Stimulated activated naive CD8-positive, alpha-beta T cell treated with anti-CD3 and anti-CD28 coated beads, Interleukin-15, Interleukin-2, amounts not matched to agents 100 ng/mL and 50 ng/mL, for 24 hours (primary cell): ENCODE measurements around the gene XRCC3.
A peak's percentile ranks its signal among the peaks of the same experiment; 100 is the strongest.
"Not testable (repeated sequence)": the region's sequence is repeated elsewhere in the genome, so short reads cannot be mapped to it uniquely, and the experiment has no call there.

Experiments used
- H3K27ac Mint-ChIP-seq: one replicate; pipeline ENCODE4 v1.8.0; 2021; ENCODE audit warnings: mild to moderate bottlenecking, mixed read lengths
- H3K27me3 Mint-ChIP-seq: one replicate; pipeline ENCODE4 v1.8.0; 2021; ENCODE audit warnings: mixed read lengths
- H3K36me3 Mint-ChIP-seq: one replicate; pipeline ENCODE4 v1.8.0; 2021; ENCODE audit warnings: low read depth, mixed read lengths
- H3K4me1 Mint-ChIP-seq: one replicate; pipeline ENCODE4 v1.8.0; 2021; ENCODE audit warnings: low read depth, mixed read lengths
- H3K4me3 Mint-ChIP-seq: one replicate; pipeline ENCODE4 v1.8.0; 2021; ENCODE audit warnings: mild to moderate bottlenecking, mixed read lengths
- H3K9me3 Mint-ChIP-seq: one replicate; pipeline ENCODE4 v1.8.0; 2021; ENCODE audit warnings: mixed read lengths

XRCC3 gene

DNA sequence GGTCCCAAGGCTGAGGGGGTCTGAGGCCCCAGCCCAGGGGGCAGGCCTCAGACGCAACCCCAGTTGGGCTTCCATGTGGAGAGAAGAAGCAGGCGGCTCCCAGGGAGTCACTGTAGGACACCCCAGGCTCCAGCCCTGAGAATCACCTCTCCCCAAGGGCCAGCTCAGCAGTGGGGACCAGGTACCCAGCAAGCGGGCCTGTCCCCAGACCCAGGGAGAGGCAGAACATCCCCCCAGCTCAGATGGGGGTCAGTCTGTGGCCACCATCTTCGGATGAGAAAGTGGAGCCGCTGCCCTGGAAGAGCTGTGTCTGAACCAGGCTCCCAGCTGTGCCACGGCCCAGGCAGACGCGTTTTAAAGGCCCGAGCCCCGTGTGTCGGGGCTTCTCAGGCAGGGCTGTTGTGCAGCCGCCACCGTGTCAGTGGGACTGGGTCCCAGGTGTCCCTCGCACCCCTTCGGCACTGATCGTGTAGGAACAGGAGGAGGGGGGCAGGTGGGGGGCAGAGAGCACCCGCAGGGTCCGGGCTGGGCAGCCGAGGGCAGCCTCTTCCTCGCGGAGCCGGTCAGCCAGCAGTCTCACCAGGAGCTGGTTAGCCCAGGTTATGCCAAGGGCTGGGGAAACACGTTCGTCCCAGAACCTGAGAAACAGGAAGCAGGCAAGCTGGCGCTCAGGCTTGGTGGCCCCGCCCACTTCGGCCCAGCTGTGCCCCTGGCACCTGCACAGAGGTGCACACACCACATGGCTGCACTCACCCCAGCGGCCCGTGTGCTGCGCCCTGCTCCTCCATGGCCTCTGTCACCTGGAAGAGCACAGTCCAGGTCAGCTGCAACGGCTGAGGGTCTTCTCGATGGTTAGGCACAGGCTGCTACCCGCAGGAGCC lies 16.6 kb downstream of the XRCC3 start:
- H3K4me1 Mint-ChIP-seq, result peaks cover 5% of the 10 kb centered on the region
- peaks cover 21% of the 10 kb centered on the region for H3K36me3 Mint-ChIP-seq
- no peak overlapping the region for H3K4me3 Mint-ChIP-seq
- no peaks in the 10 kb centered on the region for H3K27me3 Mint-ChIP-seq
- no peaks in the 10 kb centered on the region for H3K9me3 Mint-ChIP-seq
- no peak overlapping the region for H3K27ac Mint-ChIP-seq

DNA sequence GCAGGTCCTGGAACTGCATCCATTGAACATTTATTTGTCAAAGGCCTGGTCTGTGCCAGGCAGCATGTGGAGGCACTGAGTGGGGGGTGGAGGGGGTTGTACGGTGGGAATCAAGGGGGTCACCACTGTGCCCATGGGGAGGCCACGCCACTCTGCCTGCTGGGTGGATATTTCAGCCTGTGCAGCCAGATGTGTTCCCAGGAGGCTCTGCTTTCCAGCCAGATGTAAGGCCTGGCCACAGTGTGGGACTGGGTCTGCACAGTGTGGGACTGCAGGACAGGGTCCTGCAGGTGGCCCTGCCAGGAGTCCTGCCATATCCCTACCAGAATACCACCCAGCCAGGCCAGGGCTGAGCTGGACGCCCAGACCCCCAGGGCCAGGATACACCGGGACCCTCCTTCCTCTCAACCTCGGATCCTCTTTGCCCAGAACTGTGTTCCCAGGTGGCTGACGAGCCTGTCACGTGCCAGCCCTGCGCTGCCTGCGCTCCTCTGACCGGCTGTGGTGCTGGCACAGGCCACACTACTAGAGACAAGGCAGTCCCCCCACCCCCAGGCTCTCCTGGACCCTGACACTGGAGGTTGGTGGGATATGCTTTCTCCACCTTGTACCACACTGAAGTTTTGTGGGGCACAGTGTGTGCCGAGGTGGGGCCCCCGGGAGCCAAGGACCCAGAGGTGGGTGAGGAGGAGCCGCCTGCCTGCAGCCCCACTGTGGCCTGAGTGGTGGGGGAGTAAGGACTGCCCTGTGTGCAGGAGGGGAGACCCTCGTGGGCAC lies 17.5 kb downstream of the XRCC3 start:
- Mint-ChIP-seq H3K9me3 (no peaks in the 10 kb centered on the region), H3K36me3 (peaks cover 13% of the 10 kb centered on the region), H3K4me3 (no peak overlapping the region), H3K27ac (peak overlapping the region; percentile 36), H3K27me3 (no peaks in the 10 kb centered on the region), H3K4me1 (peaks cover 5% of the 10 kb centered on the region)

DNA sequence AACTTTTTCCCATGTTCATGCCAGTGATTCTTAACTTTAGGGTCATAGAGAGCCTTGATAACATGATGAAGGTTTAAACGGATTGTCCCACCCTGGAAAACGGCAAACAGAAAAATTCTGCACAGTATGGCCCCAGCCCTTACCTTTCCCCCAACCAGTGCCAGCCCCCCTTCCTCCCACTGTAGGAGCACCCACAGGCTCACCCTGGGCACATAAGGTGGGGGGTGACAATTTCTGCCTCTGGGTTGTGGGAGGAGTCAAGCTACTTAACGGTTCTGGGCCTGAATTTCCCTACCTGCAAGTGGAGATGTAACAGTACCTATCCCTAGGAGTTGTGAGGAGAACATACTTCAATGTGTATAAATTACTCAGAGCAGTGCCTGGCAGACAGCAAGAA lies 18.0 kb downstream of the XRCC3 start:
- Mint-ChIP-seq H3K9me3 (no peaks in the 10 kb centered on the region), H3K27ac (peak overlapping the region; percentile 36), H3K27me3 (no peaks in the 10 kb centered on the region), H3K36me3 (peaks cover 10% of the 10 kb centered on the region), H3K4me1 (peaks cover 5% of the 10 kb centered on the region), H3K4me3 (no peak overlapping the region)

DNA sequence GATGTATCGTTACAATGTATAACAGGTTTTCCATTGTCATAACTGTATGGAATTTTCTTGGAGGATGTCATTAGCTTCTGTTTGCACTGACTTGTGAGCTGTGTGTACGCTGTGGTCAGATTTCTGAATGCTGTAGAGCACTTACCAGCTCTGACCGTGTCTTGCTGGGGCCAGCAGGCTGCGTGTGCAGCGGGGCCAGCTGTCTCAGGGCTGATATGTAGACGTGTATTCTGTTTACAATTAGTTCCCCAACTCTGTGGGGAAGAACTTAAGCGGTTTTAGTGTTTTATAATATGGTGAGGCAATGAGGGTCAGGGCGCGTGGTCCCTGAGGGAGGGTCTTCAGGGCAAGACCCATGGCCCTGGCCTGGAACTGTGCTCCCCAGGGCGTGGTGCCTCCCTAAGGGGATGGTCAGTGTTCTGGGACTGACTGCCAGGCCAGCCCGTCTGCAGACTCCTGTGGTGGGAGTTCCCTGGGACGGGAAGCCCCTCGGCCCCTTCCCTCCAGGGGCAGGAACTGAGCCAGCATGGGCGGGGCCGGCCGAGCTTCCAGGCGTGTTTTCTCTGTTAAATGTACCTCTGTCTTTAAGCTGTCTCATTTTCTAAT lies 18.7 kb downstream of the XRCC3 start:
- Mint-ChIP-seq H3K9me3 (no peaks in the 10 kb centered on the region), H3K27me3 (no peaks in the 10 kb centered on the region), H3K4me1 (peaks cover 5% of the 10 kb centered on the region), H3K27ac (peak overlapping the region; percentile 36), H3K4me3 (no peak overlapping the region), H3K36me3 (peaks cover 6% of the 10 kb centered on the region)

DNA sequence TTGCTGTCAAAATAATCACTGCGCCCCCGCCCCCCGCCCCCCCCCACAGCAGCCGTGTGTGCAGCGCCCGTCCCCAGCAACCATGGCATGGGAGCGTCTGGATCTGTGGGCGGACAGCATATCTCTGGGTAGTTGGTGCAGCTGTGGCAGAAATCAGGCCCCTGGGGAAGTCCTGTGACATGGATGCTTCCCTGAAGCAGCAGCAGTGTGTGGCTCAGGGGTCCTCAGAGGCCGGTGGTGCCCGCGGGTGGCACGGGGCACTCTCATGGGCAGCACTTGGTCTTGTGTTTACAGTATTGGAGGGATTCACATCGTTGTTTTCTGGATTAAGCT lies 19.2 kb downstream of the XRCC3 start:
- H3K4me3 Mint-ChIP-seq, result no peak overlapping the region
- no peaks in the 10 kb centered on the region for H3K9me3 Mint-ChIP-seq
- H3K27ac Mint-ChIP-seq, result no peak overlapping the region
- peaks cover 5% of the 10 kb centered on the region for H3K4me1 Mint-ChIP-seq
- H3K27me3 Mint-ChIP-seq, result no peaks in the 10 kb centered on the region
- H3K36me3 Mint-ChIP-seq, result peaks cover 6% of the 10 kb centered on the region

DNA sequence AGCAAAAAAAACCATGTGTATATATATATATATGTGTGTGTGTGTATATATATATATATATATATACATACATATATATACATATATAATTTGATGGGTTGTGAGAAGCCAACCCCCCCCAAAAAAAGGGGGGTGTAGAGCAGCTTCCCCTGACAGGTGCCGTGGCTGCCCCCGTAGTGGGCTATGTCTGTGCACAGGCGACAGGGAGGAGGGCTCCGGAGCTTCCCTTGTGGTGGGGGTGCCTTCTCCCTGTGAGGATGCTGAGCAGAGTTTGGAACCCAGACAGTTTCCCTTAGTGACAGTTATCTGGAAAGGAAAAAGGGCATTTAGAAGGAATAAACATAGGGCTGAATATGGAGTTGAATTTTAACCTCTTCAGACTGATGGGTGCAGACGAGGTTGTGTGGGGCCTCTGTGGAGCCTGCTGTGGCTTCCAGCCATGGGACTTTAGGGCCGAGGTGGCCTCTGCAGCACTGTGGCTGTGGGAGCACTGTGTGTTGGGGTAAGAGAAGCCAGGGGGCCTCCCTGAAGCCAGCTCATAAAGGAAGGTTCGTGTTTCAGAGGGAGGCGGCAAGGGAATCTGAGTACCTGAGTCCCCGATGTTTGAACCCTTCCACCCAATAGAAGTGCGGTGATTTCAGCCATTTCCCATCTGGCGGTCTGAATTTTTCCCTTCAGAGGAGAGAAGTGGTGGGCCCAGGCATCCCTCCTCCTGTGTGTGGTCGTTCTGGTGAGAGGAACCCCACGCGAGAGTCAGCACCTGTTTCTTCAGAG lies 19.8 kb downstream of the XRCC3 start:
- H3K27me3 Mint-ChIP-seq, result no peaks in the 10 kb centered on the region
- H3K4me3 Mint-ChIP-seq, result no peak overlapping the region
- no peaks in the 10 kb centered on the region for H3K9me3 Mint-ChIP-seq
- H3K27ac Mint-ChIP-seq, result no peak overlapping the region
- peaks cover 6% of the 10 kb centered on the region for H3K36me3 Mint-ChIP-seq
- peaks cover 5% of the 10 kb centered on the region for H3K4me1 Mint-ChIP-seq

DNA sequence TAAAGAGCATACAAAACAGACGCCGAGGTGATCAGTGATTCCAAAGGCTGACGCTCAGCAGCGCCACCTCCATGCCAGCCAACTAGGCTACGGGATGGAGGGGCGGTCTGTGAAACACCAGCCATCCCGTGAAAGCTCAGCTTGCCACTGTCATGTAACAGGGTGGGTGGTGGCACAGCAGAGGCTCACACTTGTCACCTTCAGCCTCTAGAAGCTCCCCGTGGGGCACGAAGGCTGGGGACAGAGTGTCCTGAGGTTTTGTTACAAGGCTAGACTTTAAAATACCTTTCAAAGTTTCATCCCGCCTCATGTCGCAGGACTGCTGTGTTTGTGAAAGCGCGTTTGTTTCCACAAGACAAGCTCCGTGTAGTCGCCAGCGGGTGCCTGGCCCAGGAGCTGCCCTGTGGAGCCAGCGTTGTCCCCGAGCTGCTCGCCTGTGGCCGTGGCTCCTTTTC lies 20.7 kb downstream of the XRCC3 start:
- H3K4me3 Mint-ChIP-seq, result no peak overlapping the region
- H3K27me3 Mint-ChIP-seq, result no peaks in the 10 kb centered on the region
- H3K4me1 Mint-ChIP-seq, result peaks cover 5% of the 10 kb centered on the region
- no peak overlapping the region for H3K27ac Mint-ChIP-seq
- H3K9me3 Mint-ChIP-seq, result no peaks in the 10 kb centered on the region
- H3K36me3 Mint-ChIP-seq, result peaks cover 7% of the 10 kb centered on the region

DNA sequence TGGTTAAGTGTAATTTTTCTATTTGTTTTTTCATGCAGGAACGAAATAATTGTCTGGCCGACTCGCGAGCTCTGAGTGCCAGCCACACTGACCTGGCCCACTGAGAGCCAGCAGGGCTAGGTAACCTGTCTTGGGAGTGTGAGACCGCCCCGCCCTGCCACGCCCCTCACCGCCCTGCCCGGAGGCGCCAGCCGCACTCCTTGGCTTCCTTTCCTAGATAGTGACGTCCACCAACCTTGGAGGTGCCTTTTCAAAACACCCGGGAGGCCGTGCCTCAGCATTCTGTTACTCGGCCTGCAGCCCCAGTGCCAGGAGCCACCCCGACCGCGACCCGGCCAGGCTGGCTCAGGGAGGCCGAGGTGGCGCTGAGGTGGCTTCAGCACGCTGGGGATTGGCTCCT lies 21.7 kb downstream of the XRCC3 start:
- H3K4me3 Mint-ChIP-seq, result no peak overlapping the region
- H3K4me1 Mint-ChIP-seq, result peaks cover 10% of the 10 kb centered on the region
- no peak overlapping the region for H3K27ac Mint-ChIP-seq
- H3K9me3 Mint-ChIP-seq, result no peaks in the 10 kb centered on the region
- no peaks in the 10 kb centered on the region for H3K27me3 Mint-ChIP-seq
- H3K36me3 Mint-ChIP-seq, result peaks cover 18% of the 10 kb centered on the region

DNA sequence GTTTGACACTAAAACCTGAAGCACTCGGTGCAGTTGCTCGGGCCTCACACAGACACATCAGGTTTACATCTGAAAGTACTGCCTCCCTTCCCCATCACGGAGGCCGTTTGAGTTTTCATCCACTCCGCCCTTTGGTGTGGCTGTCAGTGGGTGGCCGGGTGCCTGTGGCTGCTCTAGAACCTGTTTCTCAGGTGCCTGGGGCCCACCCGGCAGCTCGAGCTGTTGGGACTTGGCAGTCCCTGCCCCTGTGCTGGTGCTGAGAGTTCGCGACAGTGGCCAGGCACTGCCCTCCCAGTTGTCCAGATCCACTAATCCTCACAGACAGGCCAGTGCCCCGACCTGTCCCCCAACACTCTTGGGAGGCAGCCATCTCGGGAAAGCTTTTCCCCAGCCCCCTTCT lies 22.4 kb downstream of the XRCC3 start:
- Mint-ChIP-seq H3K27ac (no peak overlapping the region), H3K4me3 (no peak overlapping the region), H3K27me3 (no peaks in the 10 kb centered on the region), H3K9me3 (no peaks in the 10 kb centered on the region), H3K4me1 (peaks cover 10% of the 10 kb centered on the region), H3K36me3 (peaks cover 20% of the 10 kb centered on the region)

DNA sequence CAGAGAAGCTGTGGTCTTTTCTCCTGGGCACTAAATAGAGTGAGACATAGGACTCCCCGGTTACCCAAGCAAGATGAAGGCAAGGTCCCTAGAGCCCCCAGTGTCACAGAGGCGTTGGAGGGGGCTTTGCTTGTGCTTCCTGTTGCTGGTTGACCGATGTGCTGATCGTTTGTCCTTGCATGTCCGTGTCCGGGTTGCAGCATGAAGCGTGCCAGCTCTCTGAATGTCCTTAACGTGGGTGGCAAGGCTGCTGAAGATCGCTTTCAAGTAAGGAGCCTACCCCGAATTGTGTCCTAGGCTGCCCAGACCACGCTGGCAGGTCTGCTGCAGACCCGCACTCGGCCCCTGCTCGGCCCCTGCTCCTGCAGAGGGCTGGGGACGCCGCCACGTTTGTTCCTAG lies 23.1 kb downstream of the XRCC3 start:
- H3K27ac Mint-ChIP-seq, result no peak overlapping the region
- H3K4me1 Mint-ChIP-seq, result peaks cover 10% of the 10 kb centered on the region
- no peaks in the 10 kb centered on the region for H3K9me3 Mint-ChIP-seq
- peaks cover 20% of the 10 kb centered on the region for H3K36me3 Mint-ChIP-seq
- H3K27me3 Mint-ChIP-seq, result no peaks in the 10 kb centered on the region
- no peak overlapping the region for H3K4me3 Mint-ChIP-seq

DNA sequence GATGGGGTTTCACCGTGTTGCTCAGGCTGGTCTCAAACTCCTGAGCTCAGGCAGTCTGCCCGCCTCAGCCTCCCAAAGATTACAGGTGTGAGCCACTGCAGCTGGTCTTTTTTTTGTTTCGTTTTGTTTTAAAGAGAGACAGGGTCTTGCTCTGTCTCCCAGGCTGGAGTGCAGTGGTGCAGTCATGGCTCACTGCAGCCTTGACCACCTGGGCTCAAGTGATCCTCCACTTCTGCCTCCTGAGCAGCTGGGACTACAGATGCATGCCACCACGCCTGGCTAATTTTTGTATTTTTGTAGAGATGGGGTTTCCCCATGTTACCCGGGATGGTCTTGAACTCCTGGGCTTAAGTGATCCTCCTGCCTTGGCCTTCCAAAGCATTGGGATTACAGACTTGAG lies 23.6 kb downstream of the XRCC3 start:
- not testable (repeated sequence) for H3K27me3 Mint-ChIP-seq, H3K4me3 Mint-ChIP-seq

DNA sequence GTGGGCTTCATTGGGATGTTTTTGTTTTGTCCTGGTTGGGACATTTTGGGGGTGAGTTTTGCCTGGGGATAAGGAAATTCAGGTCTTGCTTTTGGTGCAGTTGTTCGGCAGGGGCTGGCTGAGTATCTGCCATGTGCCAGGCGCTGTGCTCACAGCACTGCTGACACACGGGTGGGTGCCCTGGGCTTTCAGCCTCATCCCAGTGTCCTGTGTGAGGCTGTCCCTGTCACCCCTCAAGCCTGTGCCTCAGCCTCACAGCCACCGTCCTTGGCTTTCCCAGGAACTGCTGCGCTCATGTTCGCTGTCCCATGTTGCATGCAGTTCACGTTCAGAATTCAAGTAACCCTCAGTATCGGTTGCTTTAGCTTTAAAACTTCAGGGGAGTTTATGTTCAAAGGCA lies 24.9 kb downstream of the XRCC3 start:
- Mint-ChIP-seq H3K4me1 (peaks cover 5% of the 10 kb centered on the region), H3K36me3 (peaks cover 31% of the 10 kb centered on the region), H3K27me3 (no peaks in the 10 kb centered on the region), H3K9me3 (no peaks in the 10 kb centered on the region), H3K4me3 (no peak overlapping the region), H3K27ac (no peak overlapping the region)

More for the DNA sequence above, 23.6 kb downstream of the XRCC3 start:
- not testable (repeated sequence) for H3K27ac Mint-ChIP-seq, H3K4me1 Mint-ChIP-seq, H3K9me3 Mint-ChIP-seq
- peaks cover 25% of the 10 kb centered on the region for H3K36me3 Mint-ChIP-seq

DNA sequence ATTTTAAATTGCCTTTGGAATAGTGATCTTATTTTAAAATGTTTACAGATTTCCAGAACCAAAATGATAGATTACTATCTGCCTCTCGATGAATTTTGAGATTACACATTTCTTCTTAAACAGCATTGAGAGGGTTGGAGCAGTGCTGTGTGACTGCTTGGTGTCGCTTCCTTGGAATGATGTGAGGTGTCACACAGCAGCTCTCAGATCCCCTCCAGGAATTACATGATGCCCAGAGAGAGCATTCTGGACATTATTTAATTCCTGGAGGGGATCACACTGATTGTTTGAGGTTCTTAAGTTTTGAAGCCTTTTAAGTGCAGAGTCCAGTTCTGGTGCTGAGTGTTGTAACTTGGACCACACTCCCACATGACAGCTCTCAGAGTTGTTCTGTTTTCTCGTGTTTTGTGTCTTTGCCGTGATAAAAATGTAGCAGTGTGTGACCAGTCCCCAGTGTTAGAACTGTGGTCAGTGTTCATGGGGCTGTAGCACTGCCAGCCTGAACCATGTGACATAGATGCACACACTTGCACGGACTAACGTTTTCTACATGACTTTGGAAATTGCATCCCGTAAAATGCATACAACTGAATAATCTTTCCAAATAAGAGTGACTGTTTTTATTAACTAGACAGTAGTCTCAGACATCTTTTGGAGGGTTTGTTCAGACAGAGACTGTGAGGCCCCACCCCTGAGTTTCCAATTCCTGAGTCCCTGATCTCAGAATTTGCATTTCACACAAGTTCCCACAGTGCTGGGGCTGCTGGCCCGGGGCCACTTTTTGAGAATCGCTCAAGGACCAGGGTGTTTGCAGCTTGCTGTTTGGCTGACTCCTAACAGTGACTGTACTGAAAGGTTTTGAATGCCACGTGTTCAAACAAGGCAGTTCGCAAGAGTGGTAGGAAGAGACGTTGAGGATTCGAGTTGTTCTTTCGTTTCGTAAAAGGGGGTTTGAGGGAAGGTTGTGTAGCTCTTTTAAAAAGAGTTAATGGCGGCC lies 26.0 kb downstream of the XRCC3 start:
- peaks cover 5% of the 10 kb centered on the region for H3K4me1 Mint-ChIP-seq
- no peaks in the 10 kb centered on the region for H3K9me3 Mint-ChIP-seq
- H3K27ac Mint-ChIP-seq, result peak overlapping the region; percentile 11
- no peaks in the 10 kb centered on the region for H3K27me3 Mint-ChIP-seq
- no peak overlapping the region for H3K4me3 Mint-ChIP-seq
- H3K36me3 Mint-ChIP-seq, result peaks cover 40% of the 10 kb centered on the region

DNA sequence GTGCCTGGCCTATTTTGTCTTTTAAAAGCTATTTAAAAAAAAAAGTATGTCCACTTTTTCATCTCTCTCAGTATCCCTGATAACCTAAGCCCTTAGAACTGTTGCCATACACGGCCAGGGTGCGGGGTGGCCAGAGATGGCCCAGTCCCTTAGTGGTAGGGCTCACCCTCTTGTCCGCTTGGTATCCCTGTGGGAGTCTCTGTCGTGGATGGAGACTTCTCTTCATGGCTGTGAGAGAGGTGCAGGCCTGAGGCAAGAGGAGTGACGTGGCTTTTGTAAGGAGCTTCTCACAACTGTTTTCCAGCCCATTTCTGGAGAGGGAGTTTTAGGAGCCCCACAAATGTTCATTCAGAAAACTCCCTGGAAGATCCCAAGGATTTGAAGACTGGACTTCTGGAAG lies 26.8 kb downstream of the XRCC3 start:
- Mint-ChIP-seq H3K9me3 (no peaks in the 10 kb centered on the region), H3K27ac (no peak overlapping the region), H3K4me3 (no peak overlapping the region), H3K27me3 (no peaks in the 10 kb centered on the region), H3K4me1 (peaks cover 5% of the 10 kb centered on the region), H3K36me3 (peaks cover 45% of the 10 kb centered on the region)
